ENCODE data around the gene SENP5.
"Not testable (repeated sequence)": the region's sequence is repeated elsewhere in the genome, so short reads cannot be mapped to it uniquely, and the experiment has no call there.

Gene SENP5

DNA sequence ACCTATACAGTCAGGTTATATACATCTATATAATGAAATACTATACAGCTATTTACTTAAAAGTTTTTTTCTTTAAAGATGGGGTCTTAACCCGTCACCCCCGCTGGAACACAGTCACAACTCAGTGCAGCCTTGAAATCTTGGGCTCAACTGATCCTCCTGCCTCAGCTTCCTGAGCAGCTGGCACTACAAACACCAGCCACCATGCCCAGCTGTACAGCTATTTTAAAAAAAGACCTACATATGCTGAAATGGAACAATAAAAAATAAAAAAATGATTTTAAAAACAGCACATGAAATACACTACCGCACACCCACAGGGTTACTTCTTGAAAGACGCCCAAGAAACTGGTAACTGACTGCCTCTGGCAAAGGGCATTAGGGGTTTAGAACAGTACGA, 70.9 kb downstream of the SENP5 start:
- DNase-seq (ENCODE audit: low read depth, low spot score) = no peak

DNA sequence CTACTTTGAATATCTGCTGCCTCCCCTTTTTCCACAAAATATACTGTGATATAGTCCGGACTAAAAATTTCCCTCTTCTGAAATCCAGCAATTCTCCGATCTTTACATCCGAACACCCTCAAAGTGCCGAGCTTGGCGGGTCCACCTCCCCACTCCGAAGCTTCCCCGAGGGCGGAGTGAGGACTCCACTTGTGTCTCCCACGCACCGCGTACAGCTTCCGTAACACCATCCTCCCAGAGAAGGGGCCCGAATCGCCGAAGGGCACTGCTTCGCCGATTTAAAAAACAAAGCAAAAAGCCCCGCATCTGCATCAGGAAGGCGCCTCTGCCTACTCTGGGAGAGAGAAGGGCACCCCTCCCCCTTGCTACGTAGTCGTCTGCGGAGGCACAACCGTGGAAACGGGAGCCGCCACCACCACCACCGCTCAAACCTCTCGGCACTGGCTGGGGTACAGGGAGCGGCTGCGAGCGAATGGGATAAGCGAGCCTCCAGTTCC, 74.1 kb downstream of the SENP5 start:
- H3K27ac ChIP-seq = peak overlapping the region; percentile 95
- no peak for DNase-seq (ENCODE audit: low read depth, low spot score)

More for the DNA sequence above, 70.9 kb downstream of the SENP5 start:
- H3K27ac ChIP-seq = no peak overlapping the region

DNA sequence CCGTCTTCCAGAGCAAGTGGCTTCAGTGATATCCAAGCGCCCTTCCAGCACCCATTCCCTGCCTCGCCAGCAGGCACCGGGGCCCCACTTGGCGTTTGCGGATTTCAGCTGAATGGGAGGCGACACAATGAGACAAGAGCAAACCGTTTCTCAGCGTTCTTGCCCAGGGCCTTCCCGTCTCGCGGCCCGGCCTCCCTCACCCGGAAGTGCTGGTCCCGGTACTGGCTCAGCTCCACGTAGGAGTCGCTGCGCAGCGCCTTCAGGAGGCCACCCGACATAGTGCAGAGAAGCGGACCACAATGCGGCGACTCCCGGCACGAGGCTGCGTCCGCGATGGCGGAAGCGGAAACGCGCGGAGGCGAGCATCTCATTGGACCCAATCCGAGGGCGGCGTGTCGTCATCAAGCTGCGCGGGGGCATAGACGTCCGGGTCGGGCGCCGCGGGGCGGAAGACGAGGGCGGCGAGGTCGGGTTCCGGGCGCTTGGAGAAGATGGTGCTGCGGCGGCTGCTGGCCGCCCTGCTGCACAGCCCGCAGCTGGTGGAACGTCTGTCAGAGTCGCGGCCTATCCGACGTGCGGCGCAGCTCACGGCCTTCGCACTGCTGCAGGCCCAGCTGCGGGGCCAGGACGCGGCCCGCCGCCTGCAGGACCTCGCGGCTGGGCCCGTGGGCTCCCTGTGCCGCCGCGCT, 74.7 kb downstream of the SENP5 start, which contains the start of gene NCBP2:
NCBP2 (minus strand) TSS at position 303 of the 689 bp plus-strand sequence; CDS start at position 278, 25 bp downstream.
- peak within 1 kb of the TSS; percentile 95 for H3K27ac ChIP-seq
- peak; percentile 93 for DNase-seq (ENCODE audit: low read depth, low spot score)

GRCh38 chr3:196942915-196943277, 75.2 kb downstream of the SENP5 start:
- no peak for DNase-seq (ENCODE audit: low read depth, low spot score)
- H3K27ac ChIP-seq = peak overlapping the region; percentile 95

- not testable (repeated sequence) for H3K27ac ChIP-seq; DNase-seq (ENCODE audit: low read depth, low spot score)
Measured at GRCh38 chr3:196944037-196944790, 76.5 kb downstream of the SENP5 start.

- DNase-seq (ENCODE audit: low read depth, low spot score) = no peak
- no peak overlapping the region for H3K27ac ChIP-seq
Measured at GRCh38 chr3:196947136-196947859, 79.6 kb downstream of the SENP5 start.

DNA sequence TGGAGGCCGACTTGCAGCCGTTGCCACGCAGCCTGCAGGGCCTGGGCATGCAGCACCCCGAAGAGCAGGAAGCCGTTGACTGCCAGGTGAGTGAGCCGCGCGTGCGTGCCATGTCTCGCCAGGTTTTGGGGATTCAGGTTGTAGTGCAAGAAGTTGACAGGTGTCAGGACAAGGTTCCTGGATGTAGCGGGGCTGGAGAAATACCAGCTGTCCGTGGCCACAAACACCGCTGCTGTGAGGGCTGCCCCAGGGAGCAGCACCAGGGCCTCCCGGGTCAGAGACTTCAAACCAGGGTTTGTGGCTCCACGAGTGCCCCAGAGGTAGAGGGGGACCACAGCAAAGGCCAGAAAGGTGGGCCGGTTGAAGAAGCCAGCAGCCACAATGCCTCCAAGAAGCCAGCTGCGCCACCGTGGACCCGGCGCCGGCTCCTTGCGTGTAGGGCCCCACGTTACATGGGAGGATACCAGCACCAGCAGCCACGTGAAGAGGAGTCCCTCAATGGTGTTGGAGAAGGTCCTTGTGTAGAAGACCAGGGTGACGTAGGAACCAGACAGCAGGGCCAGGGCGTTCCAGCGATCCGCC, 80.2 kb downstream of the SENP5 start:
- DNase-seq (ENCODE audit: low read depth, low spot score) = no peak
- no peak overlapping the region for H3K27ac ChIP-seq

GRCh38 chr3:196948442-196949284, 80.9 kb downstream of the SENP5 start:
- DNase-seq (ENCODE audit: low read depth, low spot score) = no peak
- no peak overlapping the region for H3K27ac ChIP-seq

DNA sequence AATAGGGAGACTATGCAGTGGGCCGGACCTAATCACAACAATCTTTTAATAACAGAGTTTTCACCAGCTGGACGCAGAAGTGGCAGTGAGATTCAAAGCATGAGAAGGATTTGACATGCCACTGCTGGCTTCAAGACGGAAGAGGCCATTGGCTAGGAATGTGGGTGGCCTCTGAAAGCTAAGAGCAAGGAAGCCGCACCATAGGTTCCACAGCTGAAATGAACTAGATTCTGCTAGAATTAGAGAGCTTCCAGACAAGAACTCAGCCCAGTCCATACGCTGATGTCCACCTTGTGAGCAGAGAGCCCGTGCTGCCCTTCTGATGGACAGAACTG, 81.5 kb downstream of the SENP5 start:
- DNase-seq (ENCODE audit: low read depth, low spot score) = no peak
- no peak overlapping the region for H3K27ac ChIP-seq

DNA sequence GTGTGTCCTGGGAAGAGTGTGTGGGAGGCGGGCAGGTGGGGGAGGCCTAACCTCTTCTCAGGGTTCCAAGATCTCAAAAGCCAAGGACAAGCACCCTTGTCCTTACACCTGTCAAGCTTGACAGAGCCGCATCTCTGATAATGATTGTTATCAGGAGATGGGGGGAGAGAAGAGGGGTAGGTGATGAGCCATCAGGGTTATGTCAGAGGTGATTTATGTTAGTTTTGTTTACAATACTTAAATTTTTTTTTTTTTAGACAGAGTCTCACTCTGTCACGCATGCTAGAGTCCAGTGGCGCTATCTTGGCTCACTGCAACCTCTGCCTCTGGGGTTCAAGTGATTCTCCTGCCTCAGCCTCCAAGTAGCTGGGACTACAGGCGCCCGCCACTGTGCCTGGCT, 82.0 kb downstream of the SENP5 start:
- no peak for DNase-seq (ENCODE audit: low read depth, low spot score)
- H3K27ac ChIP-seq = no peak overlapping the region

GRCh38 chr3:196951371-196951770, 83.7 kb downstream of the SENP5 start:
- no peak for DNase-seq (ENCODE audit: low read depth, low spot score)

DNA sequence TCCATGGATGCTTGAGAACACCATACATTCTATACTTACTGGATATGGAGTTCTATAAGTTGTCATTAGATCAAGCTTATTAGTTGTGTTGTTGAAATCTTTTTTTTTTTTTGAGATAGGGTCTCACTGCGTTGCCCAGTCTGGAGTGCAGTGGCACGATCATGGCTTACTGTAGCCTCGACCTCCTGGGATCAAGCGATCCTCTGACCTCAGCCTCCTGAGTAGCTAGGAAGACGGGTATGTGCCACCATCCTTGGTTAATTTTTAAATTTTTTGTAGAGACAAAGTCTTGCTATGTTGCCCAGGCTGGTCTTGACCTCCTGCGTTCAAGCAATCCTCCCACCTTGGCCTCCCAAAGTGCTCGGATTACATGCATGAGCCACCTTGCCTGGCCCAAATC, 87.1 kb downstream of the SENP5 start:
- DNase-seq (ENCODE audit: low read depth, low spot score) = no peak
- no peak overlapping the region for H3K27ac ChIP-seq

More at GRCh38 chr3:196951371-196951770, 83.7 kb downstream of the SENP5 start:
- H3K27ac ChIP-seq = no peak overlapping the region

GRCh38 chr3:196962108-196962929, 94.6 kb downstream of the SENP5 start:
- no peak overlapping the region for H3K27ac ChIP-seq
- no peak for DNase-seq (ENCODE audit: low read depth, low spot score)

- H3K27ac ChIP-seq = no peak overlapping the region
- no peak for DNase-seq (ENCODE audit: low read depth, low spot score)
Measured at GRCh38 chr3:196962930-196963630, 95.4 kb downstream of the SENP5 start.

GRCh38 chr3:196963631-196963953, 95.9 kb downstream of the SENP5 start:
- no peak overlapping the region for H3K27ac ChIP-seq
- no peak for DNase-seq (ENCODE audit: low read depth, low spot score)

- no peak overlapping the region for H3K27ac ChIP-seq
- DNase-seq (ENCODE audit: low read depth, low spot score) = no peak
Measured at GRCh38 chr3:196965112-196965803, 97.5 kb downstream of the SENP5 start.

- no peak for DNase-seq (ENCODE audit: low read depth, low spot score)
- no peak overlapping the region for H3K27ac ChIP-seq
Measured at GRCh38 chr3:196965804-196966173, 98.1 kb downstream of the SENP5 start.
